Tibial nerve (tissue), 4 donors: ENCODE measurements around the gene CTSO. TPM values are rescaled to one million over a fixed set of nuclear protein-coding genes. Genes with fewer than 3 reads are reported as not detected.
A peak's percentile ranks its signal among the peaks of the same experiment; 100 is the strongest.

Experiments
- DNase-seq, 2 donors: peaks; one replicate each; pipeline ENCODE4 v3.0.0-alpha.2; 2019; ENCODE audit warnings: low spot score in 2 of 2
- H3K27ac ChIP-seq, 4 donors: fragments of 200-600 bp; sonication (generic) in 3 of 4; one replicate each; pipeline ENCODE4 v1.5.1; 2017 to 2019; ENCODE audit warnings: mild to moderate bottlenecking in 1 of 4
- H3K27me3 ChIP-seq, 2 donors: fragments of 200-600 bp; sonication (generic) in 1 of 2; one replicate each; pipeline versions ENCODE4 v1.5.1 to v1.6.0; 2017 to 2019
- H3K36me3 ChIP-seq, 3 donors: fragments of 200-600 bp; sonication (generic); one replicate each; pipeline ENCODE4 v1.5.1; 2018 to 2019
- H3K4me1 ChIP-seq, 4 donors: fragments of 200-600 bp; sonication (generic) in 3 of 4; one replicate each; pipeline ENCODE4 v1.5.1; 2017 to 2019
- H3K4me3 ChIP-seq, 4 donors: fragments of 200-600 bp; sonication (generic) in 3 of 4; one replicate each; pipeline ENCODE4 v1.5.1; 2017 to 2019; ENCODE audit warnings: mild to moderate bottlenecking in 1 of 4, moderate library complexity in 1 of 4
- H3K9me3 ChIP-seq, 4 donors: fragments of 200-600 bp; sonication (generic) in 3 of 4; one replicate each; pipeline ENCODE4 v1.5.1; 2017 to 2019
- EP300 ChIP-seq, 2 donors: sonication (generic); formaldehyde crosslinking; IDR thresholded peaks; one replicate each; pipeline ENCODE4 v1.6.1; 2017; ENCODE audit warnings: antibody characterized with exemption in 2 of 2, mild to moderate bottlenecking in 1 of 2
- POLR2A ChIP-seq, 2 donors: fragments of 450-650 bp; IDR thresholded peaks; one replicate each; pipeline ENCODE4 v1.6.1; 2017; ENCODE audit warnings: antibody characterized with exemption in 2 of 2, mild to moderate bottlenecking in 2 of 2, moderate library complexity in 2 of 2
- WGBS, 2 donors: methylation state at CpG; one replicate each; pipeline ENCODE4 v1.1.5; 2018; 5-methylcytosine and 5-hydroxymethylcytosine counted together
- total RNA-seq, 4 donors: library from RNA; depleted of rRNA; stranded (reverse); fragments of >200 nt; gene quantifications; one replicate each; pipeline ENCODE4 v1.1.0, GENCODE V29; 2016
- TF ChIP-seq, protein P1 (sequence below), 5 experiments: fragments of 200-600 bp in 3 of 5; fragments of 450-650 bp in 2 of 5; sonication (generic) in 3 of 5; IDR thresholded peaks; one replicate each; pipeline ENCODE4 v1.5.1; 2016 to 2019; ENCODE audit warnings: antibody characterized with exemption in 5 of 5, mild to moderate bottlenecking in 3 of 5, moderate library complexity in 2 of 5

CTSO gene
- total RNA-seq, 4 donors from 2014 or later, result 8.7 to 30.2 (median 26.1) TPM

DNA sequence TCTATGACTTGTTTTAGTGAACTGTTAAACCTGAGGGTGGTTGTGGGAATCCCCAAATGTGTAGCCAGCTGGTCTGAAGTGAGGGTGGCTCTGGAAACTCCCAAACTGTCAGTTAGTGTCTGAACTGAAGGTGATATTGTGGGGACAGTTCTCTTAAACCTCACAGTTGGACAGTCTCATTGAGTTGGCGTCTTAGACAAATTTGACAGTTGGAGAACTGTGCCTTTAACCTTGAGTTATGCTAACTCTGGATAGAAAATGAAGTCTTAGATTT is 20.7 kb upstream of the CTSO start:
- no peaks in the 10 kb centered on the region for H3K4me1 ChIP-seq
- TF ChIP-seq POLR2A (IDR thresholded peaks at IDR 0.05), result no peak
- TF ChIP-seq, protein P1, sequence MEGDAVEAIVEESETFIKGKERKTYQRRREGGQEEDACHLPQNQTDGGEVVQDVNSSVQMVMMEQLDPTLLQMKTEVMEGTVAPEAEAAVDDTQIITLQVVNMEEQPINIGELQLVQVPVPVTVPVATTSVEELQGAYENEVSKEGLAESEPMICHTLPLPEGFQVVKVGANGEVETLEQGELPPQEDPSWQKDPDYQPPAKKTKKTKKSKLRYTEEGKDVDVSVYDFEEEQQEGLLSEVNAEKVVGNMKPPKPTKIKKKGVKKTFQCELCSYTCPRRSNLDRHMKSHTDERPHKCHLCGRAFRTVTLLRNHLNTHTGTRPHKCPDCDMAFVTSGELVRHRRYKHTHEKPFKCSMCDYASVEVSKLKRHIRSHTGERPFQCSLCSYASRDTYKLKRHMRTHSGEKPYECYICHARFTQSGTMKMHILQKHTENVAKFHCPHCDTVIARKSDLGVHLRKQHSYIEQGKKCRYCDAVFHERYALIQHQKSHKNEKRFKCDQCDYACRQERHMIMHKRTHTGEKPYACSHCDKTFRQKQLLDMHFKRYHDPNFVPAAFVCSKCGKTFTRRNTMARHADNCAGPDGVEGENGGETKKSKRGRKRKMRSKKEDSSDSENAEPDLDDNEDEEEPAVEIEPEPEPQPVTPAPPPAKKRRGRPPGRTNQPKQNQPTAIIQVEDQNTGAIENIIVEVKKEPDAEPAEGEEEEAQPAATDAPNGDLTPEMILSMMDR (IDR thresholded peaks at IDR 0.05), result no peak
- H3K36me3 ChIP-seq, result no peaks in the 10 kb centered on the region
- H3K4me3 ChIP-seq, result no peak overlapping the region
- 92% methylated on average over 1 of the region's 1 CpG for WGBS, 2 donors
- DNase-seq, result no peak
- no peaks in the 10 kb centered on the region for H3K27me3 ChIP-seq
- no peak overlapping the region for H3K27ac ChIP-seq
- H3K9me3 ChIP-seq, result peaks cover 0 to 6% (median 3%) of the 10 kb centered on the region in 4 donors

DNA sequence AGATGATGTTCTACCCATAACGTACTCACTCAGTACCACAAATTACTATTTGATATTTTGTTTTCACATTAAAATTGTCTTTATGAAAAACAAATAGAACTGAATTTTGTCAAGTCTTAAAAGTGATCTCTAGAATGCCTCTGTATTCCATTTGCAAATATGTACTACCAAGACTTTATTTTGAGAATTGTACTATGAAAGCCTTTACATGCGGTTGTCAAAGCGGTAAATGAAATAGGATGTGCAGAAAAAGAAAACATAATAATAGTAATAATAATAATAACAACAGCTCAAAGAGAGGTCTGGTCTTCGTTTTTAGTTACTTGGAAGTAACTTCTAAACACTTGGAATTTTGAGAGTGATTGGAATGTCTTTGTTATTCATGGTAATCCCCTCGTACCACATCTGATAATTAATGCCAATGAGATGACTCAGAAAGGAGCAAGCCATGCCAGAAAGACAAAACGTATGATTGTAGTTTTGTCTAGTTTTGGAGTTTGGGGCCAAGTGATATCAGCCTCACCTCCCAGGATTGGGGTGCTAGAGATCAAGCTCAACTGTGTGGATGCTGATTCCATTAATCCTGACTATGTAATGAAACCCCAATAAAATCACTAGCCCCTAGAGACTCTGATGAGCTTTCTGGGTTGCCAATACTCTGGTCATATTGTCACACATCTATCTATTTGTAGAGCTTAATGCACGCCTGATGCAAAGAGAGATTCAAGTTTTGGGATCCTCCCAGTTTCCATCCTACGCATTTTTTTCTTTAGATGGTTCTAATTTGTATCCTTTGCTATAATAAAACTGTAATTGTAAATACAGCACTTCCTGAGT is 20.2 kb upstream of the CTSO start:
- H3K27me3 ChIP-seq, result no peaks in the 10 kb centered on the region
- WGBS, 2 donors, result 62 to 63% methylated on average over 8 of the region's 8 CpGs
- H3K4me1 ChIP-seq, result no peaks in the 10 kb centered on the region
- no peak for DNase-seq
- TF ChIP-seq, protein P1 (IDR thresholded peaks at IDR 0.05), result no peak
- TF ChIP-seq EP300 (IDR thresholded peaks at IDR 0.05), result no peak
- TF ChIP-seq POLR2A (IDR thresholded peaks at IDR 0.05), result no peak
- H3K27ac ChIP-seq, result no peak overlapping the region
- peaks cover 0 to 6% (median under 1%) of the 10 kb centered on the region in 4 donors for H3K9me3 ChIP-seq
- H3K36me3 ChIP-seq, result no peaks in the 10 kb centered on the region
- no peak overlapping the region for H3K4me3 ChIP-seq

- no peak overlapping the region for H3K27ac ChIP-seq
- H3K4me1 ChIP-seq, result no peaks in the 10 kb centered on the region
- 54 to 55% methylated on average over 4 of the region's 4 CpGs for WGBS, 2 donors
- no peak overlapping the region for H3K4me3 ChIP-seq
- DNase-seq, result peak in 1 of 2 donors; percentile 16
- H3K9me3 ChIP-seq, result no peaks in the 10 kb centered on the region
- no peaks in the 10 kb centered on the region for H3K36me3 ChIP-seq
- TF ChIP-seq POLR2A (IDR thresholded peaks at IDR 0.05) (no peak), EP300 (IDR thresholded peaks at IDR 0.05) (no peak)
- TF ChIP-seq, protein P1 (IDR thresholded peaks at IDR 0.05), result peak in 1 of 5 experiments; percentile 6
- H3K27me3 ChIP-seq, result no peaks in the 10 kb centered on the region
These were observed 18.4 kb upstream of the CTSO start for GRCh38 chr4:155972098-155972497.

GRCh38 chr4:155966731-155967395 is 13.2 kb upstream of the CTSO start:
- H3K4me1 ChIP-seq, result no peaks in the 10 kb centered on the region
- DNase-seq, result no peak
- TF ChIP-seq, protein P1 (IDR thresholded peaks at IDR 0.05), result no peak
- TF ChIP-seq POLR2A (IDR thresholded peaks at IDR 0.05), result no peak
- TF ChIP-seq EP300 (IDR thresholded peaks at IDR 0.05), result no peak
- no peak overlapping the region for H3K4me3 ChIP-seq
- no peaks in the 10 kb centered on the region for H3K9me3 ChIP-seq
- 28 to 44% methylated on average over 3 of the region's 3 CpGs for WGBS, 2 donors
- no peaks in the 10 kb centered on the region for H3K36me3 ChIP-seq
- no peaks in the 10 kb centered on the region for H3K27me3 ChIP-seq
- no peak overlapping the region for H3K27ac ChIP-seq

GRCh38 chr4:155966171-155966570 is 12.5 kb upstream of the CTSO start:
- WGBS, 2 donors, result 81 to 91% methylated on average over 2 of the region's 2 CpGs
- H3K9me3 ChIP-seq, result no peaks in the 10 kb centered on the region
- no peak overlapping the region for H3K4me3 ChIP-seq
- H3K36me3 ChIP-seq, result no peaks in the 10 kb centered on the region
- no peak overlapping the region for H3K27ac ChIP-seq
- no peak for DNase-seq
- H3K27me3 ChIP-seq, result no peaks in the 10 kb centered on the region
- no peaks in the 10 kb centered on the region for H3K4me1 ChIP-seq
- no peak for TF ChIP-seq POLR2A (IDR thresholded peaks at IDR 0.05)
- TF ChIP-seq EP300 (IDR thresholded peaks at IDR 0.05), result no peak
- TF ChIP-seq, protein P1 (IDR thresholded peaks at IDR 0.05), result no peak
